ENCODE measurements around the gene CACNB2.

CACNB2 gene

DNA sequence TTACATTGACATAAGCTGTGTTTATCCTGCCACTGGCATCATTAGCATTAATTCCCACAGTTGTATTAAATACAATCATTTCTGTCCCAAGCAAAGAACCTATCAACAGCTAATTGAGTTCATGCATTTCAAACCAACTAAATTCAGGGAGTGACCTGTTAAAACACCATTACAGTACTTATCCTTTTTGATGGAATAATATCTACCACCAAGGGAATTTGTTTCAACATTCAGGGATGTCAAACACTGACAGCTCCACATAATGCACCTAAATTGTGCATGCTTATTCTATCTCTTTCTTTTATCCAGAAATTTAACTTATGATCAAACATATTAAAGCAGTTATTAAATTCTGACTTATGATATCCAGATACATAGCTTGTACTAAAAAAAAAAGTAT, 374.3 kb downstream of the CACNB2 start:
- DNase-seq (ENCODE audit: low read depth) = no peak

DNA sequence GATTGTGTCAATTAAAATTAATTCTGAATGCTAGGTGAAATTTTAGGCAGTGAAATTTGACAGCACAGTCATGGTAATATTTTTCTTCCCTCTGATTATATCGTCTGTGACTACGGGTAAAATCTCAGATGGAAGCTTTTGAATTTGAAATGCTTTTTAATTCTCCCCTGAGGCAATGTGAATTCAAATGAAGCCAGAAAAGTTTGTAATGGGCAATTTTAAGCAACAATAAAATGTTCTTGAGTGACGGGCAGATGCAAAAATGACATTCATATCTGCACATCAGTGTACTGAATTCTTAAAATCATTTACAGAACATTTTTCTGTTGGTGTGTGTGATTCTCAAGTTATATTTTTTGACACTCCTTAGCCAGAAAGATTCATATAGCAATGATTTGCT, 376.6 kb downstream of the CACNB2 start:
- DNase-seq (ENCODE audit: low read depth) = no peak

DNA sequence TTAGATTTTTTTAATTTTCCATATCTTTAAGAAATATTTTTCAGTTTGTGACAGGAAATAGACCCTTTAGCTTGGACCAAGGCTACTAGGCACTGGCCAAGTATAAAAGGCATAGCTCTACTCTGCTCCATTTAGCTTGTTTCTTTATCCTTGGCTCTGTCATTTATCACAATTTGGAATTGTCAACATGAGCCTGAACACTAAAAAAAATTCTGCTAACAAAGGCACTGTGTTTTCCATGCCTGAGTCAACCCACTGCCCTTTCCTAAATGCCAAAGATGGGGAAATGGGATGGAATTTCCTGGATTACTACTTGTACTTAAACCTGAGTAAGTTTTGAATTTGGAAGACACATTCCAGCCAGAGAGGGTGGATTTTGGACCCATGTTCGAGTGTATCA, 382.8 kb downstream of the CACNB2 start:
- DNase-seq (ENCODE audit: low read depth) = no peak

DNA sequence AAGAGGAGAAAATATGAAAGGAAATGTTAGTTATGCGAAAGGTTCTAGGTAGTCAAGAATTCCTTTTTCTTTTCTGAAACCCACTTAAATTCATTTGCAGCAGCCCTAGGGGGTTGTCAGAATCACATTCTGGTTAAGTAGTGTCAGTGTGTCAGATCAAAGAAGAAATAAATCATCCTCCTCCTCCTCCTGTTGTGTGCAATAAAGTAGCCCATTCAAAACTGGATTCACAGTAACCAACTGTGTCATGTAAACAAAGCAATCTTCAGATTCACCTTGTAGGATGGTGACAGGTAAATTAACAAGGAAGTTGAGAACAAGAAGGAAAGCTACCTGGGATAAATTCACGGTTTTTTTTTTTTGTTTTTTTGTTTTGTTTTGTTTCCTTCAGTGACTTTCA, 383.6 kb downstream of the CACNB2 start:
- DNase-seq (ENCODE audit: low read depth) = no peak

DNA sequence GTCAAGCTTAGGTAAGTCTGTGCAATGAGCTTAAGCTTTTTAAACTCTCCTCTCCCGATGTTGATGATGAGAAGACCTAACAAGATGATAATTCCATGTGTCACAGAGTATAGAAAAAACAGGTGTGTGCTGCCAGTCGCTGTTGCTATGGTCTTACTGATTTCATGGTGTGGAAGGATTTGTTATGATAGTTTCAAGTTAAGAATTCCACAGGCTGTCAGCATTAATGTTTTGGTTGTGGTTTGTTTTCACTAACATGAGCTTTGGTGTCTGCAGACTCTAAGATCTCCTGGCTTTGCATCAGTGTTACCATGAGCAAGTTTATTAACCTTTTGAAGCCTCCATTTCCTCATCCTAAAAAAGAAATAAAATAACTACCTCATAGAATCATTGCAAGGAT, 387.5 kb downstream of the CACNB2 start:
- DNase-seq (ENCODE audit: low read depth) = no peak

DNA sequence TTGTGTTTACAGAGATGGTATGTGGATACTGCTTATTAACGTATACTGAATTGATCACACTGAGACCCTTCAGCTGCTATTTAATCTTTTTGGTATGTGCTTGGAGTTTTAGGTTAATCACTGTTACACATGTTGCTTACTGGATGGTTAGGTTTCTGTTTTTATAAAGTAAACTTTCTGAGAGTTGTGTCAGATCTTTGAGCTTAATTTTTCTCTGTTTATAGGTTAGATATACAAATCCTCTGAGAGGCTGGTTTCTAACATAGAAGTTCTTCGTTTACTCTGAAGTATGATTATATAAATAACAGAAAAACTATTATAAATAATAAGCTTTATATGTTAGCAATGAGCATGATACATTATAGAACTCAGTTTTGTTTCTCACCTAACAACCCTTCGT, 388.1 kb downstream of the CACNB2 start:
- no peak for DNase-seq (ENCODE audit: low read depth)

DNA sequence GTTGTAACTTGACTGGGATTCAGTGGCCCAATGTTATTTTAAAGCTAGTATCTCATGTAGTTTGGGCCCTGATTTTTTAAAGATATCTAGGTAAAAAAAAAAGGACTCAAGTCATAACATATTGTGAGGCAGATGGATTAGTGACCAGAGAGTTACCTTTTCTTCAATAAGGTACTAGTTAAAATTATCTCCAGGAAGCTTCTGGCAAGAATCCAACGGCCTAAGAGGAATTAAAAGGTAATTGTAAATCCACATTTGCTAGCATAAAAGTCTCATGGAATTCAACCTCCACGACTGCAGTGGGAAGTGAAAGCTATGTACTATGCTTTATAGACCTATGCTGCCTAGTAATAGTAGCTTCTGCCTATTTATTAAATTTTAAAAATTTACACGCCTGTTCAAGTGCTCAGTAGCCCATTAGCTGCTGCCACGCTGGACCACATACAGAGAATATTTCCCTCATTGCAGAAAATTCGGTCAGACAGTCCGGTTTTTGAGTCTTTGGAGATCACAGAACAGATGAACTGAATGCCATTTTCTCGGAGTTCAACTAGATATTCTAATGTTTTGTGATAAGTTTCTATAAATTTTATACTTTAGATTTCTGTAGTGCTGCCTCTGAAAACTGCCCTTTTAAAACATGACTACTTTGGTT, 392.8 kb downstream of the CACNB2 start:
- no peak for DNase-seq (ENCODE audit: low read depth)

DNA sequence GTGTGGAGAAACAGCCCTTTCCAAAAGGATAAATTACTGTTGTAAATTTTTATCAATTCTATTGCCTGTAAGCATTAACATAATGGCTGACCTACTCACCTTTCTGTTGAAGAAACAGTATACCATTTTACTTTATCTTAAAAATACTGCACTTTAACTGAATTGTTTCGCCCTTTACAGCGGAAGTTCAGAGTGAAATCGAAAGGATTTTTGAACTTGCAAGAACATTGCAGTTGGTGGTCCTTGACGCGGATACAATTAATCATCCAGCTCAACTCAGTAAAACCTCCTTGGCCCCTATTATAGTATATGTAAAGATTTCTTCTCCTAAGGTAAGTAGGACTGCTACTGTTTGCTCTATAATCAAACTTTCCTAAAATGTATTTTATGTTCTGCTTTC, 393.7 kb downstream of the CACNB2 start:
- no peak for DNase-seq (ENCODE audit: low read depth)

DNA sequence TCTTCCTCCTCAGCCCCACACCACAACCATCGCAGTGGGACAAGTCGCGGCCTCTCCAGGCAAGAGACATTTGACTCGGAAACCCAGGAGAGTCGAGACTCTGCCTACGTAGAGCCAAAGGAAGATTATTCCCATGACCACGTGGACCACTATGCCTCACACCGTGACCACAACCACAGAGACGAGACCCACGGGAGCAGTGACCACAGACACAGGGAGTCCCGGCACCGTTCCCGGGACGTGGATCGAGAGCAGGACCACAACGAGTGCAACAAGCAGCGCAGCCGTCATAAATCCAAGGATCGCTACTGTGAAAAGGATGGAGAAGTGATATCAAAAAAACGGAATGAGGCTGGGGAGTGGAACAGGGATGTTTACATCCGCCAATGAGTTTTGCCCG, 399.1 kb downstream of the CACNB2 start:
- DNase-seq (ENCODE audit: low read depth) = no peak

DNA sequence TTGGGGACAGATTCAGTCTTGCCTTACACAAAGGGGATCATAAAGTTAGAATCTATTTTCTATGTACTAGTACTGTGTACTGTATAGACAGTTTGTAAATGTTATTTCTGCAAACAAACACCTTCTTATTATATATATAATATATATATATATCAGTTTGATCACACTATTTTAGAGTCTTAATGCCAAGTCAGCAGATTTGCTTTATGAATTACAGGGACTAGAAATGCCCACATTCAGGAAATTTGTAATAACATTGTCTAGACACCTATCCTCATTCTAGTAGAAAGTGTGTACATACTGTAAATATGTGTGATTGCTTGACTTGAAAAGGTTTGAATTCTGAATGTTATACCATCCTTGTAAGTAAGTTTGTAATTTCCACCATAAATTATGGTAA, 400.0 kb downstream of the CACNB2 start:
- no peak for DNase-seq (ENCODE audit: low read depth)

DNA sequence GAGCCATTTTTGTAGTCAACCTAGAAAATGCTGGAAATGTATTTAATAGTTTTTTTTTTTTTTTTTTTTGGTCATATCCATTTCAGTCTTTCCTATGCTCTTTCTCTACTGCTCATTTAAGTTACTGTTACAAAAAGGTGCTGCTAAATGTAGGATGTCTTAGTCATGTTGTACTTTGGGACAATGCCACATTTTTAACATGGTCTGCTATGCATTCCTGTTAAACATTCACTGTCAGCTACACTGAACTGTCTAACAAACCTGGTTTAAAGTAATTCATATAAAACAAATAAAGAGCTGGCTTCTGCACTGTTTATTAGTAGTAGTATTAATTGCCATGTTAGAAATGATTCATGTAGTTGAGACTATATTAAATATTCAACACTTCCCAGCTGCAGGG, 402.6 kb downstream of the CACNB2 start:
- no peak for DNase-seq (ENCODE audit: low read depth)

DNA sequence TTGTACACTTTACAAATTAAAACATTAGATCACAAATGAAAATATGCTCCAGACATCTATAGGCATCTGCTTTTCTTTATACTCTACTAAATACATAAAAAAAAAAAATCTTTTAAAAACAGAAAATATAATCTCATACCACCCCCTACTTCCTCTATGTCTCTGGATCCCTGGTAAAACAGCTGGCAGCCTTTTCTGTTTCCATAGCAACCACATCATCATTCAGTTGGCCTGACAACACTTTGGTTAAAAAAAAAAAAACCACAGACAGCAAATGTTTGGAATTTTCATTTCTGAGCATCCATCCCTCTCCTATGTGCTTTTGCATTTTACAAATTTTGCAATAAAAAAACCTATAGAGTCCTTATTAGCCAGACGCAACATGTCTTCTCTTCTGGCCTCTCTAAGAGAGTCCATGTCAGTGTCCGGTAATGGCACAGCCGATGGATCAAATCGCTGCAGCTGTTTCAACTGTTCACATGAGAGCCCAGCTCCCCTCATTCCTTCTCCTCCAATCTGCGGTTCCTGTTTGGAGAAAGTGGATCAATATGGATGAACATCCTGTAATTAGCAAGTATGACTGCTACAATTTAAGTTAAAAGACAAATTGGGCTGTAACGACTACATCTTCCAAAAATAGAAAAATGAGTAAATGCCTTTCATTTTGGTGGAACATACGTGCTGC, 405.5 kb downstream of the CACNB2 start:
- no peak for DNase-seq (ENCODE audit: low read depth)

DNA sequence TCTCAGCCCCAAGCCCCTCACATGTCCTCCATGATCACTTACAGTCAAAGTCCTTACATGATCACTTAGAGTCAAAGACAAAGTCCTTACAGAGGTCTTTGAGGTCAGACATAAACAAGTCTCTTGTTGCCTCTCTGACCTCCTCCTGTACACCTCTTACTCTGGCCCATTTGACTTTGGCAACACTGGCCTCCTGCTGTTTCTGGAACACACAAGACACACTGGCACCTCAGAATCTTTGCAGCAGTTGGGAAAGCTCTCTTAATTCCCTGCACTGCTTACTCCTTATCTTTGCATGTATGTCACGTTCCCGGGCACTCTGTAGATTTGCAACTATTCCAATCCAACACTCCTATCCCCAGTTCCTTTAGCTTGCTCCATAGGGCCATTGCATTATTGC, 408.9 kb downstream of the CACNB2 start:
- DNase-seq (ENCODE audit: low read depth) = no peak

DNA sequence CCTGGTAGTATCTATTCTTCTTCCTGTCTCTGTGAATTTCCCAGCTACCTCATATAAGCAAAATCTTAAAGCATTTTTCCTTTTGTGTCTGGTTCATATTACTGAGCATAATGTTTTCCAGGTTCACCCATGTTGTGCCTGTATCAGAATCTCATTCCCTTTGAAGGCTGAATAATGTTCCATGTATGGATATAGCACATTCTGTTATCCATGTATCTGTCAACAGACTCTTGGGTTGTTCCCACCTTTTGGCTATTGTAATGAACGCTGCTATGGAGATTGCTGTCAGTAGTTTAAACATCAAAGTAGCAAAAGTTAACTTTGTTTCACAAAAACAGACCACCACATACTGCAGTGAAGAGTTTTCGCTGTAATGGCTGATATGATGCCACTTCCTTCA, 411.2 kb downstream of the CACNB2 start:
- no peak for DNase-seq (ENCODE audit: low read depth)

DNA sequence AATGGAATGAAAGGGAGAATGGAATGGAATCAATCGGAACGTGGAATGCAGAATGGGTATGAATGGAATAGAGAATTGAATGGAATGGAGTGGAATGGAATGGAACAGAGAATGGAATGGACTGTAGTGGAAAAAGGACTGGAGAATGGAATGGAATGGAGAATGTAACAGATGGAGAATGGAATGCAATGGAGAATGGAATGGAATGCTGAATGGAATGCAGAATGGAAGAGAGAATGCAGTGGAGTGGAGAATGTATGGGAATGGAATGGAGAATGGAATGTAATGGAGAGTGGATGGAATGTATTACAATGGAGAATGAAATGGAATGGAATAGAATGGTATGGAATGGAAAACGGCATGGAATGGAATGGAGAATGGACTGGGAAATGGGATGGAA, 414.3 kb downstream of the CACNB2 start:
- no peak for DNase-seq (ENCODE audit: low read depth)

DNA sequence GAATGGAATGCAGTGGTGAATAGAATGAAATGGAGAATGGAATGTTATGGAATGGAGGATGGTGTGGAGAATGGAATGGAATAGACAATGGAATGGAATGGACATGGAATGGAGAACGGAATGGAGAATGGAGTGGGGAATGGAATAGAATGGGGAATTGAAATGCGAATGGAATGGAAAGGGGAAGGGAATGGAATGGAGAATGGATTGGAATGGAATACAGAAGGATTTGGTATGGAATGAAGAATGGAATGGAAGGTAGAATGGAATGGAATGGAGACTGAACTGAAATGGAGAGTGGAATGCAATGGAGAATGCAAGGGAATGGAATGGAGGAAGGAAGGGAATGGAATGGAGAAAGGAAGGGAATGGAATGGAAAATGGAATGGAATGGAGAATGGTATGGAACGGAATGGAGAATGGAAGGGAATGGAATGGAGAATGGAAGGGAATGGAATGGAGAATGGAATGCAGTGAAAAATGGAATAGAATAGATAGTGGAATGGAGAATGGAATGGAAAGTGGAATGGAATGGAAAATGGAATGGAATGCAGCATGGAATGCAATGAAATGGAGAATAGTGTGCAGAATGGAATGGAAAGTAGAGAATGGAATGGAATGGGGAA, 416.4 kb downstream of the CACNB2 start:
- no peak for DNase-seq (ENCODE audit: low read depth)

DNA sequence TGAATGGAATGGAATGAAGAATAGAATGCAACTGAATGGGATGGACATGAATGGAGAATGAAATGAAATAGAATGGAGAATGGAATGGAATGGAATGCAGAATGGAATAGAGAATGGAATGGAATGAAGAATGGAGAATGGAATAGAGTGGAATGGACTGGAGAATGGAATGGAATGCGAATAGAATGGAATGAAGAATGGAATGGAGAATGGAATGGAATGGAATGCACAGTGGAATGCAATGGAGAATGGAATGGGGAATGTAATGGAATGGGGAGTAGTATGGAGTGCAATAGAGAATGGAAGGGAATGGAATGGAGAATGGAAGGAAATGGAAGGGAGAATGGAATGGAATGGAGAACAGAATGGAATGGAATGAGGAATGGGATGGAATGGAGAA, 417.7 kb downstream of the CACNB2 start:
- DNase-seq (ENCODE audit: low read depth) = no peak

DNA sequence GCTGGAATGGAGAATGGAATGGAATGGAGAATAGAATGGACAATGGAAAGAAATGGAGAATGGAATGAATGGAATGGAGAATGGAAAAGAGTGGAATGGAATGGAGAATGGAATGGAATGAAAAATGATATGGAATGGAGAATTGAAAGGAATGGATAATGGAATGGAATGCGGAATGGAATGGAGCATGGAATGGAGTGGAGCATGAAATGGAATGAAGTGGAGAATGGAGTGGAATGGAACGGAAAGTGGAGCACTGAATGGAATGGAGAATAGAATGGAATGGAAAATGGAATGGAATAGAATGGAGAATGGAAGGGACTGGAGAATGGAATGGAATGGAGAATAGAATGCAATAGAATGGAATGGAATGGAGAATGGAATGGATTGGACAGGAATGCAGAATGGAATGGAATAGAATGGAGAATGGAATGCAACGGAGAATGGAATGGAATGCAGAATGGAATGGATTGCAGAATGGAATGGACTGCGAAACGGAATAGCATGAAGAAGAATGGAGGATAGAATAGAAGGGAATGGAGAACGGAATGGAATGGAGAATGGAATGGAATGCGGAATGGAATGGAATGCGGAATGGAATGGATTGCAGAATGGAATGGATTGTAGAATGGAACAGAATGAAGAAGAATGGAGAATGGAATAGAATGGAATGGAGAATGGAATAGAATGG, 421.8 kb downstream of the CACNB2 start:
- DNase-seq (ENCODE audit: low read depth) = no peak

DNA sequence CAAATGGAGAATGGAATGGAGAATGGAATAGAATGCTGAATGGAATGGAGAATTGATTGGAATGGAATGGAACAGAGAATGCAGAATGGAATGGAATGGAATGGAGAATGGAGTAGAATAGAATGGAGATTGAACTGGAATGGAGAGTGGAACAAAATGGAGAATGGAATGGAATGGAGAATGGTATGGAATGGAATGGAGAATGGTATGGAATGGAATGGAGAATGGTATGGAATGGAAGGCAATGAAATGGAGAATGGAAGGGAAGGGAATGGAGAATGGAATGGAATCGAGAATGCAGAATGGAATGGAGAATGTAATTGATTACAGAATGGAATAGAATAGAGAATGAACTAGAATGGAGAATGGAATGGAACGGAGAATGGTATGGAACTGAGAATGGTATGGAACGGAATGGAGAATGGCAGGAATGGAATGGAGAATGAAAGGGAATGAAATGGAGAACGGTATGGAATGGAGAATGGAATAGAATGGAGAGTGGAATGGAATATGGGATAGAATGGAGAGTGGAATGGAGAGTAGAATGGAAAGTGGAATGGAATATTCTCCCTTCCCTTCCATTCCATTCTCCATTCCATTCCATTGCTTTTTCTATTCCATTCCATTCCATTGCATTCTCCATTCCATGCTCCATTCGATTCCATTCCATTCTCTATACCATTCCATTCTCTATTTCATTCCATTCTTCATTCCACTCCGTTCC, 422.9 kb downstream of the CACNB2 start:
- no peak for DNase-seq (ENCODE audit: low read depth)

DNA sequence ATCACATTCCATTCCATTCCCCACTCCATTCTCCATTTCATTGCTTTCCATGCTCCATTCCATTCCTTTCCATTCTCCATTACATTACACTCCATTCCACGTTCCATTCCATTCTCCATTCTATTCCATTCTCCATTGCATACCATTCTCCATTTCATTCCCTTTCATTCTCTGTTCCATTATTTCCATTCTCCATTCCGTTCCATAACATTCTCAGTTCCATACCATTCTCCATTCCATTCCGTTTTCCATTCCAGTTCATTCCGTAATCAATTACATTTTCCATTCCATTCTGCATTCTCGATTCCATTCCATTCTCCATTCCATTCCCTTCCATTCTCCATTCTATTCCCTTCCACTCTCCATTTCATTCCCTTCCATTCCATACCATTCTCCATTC, 424.8 kb downstream of the CACNB2 start:
- DNase-seq (ENCODE audit: low read depth) = no peak

DNA sequence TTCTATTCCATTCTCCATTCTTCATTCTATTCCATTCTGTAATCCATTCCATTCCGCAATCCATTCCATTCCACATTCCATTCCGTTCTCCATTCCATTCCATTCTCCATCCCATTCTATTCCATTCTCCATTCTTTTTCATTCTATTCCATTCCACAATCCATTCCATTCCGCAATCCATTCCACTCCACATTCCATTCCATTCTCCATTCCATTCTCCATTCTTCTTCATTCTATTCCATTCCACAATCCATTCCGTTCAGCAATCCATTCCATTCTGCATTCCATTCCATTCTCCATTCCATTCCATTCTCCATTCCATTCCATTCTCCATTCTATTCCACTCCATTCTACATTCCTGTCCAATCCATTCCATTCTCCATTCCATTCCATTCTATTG, 426.0 kb downstream of the CACNB2 start:
- DNase-seq (ENCODE audit: low read depth) = no peak

DNA sequence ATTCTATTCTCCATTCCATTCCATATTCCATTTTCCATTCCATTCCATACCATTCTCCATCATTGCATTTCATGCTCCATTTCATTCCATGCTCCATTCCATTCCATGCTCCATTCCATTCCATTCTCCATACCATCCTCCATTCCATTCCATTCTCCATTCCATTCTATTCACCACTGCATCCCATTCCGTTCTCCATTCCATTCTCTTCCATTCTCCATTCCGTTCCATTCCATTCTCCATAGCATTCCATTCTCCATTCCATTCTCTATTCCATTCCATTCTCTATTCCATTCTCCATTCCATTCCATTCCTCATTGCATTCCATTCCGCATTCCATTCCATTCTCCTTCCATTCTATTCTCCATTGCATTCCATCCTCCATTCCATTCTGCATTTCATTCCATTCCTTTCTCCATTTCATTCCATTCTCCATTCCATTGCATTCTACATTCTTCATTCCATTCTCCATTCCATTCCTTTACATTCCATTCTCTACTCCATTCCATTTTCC, 427.2 kb downstream of the CACNB2 start:
- DNase-seq (ENCODE audit: low read depth) = no peak

All from T follicular helper cell (primary cell).